GM23338 (cell line): ENCODE measurements around the gene MAPK8IP3. TPM values are rescaled to one million over a fixed set of nuclear protein-coding genes. Genes with fewer than 3 reads are reported as not detected.

Experiments used
- ATAC-seq: fragments of 200-7000 bp; cut with Tn5 transposase; 3 replicates; pipeline ENCODE4 v1.9.1; 2020
- DNase-seq: peaks from one replicate; pipeline ENCODE4 v3.0.0-alpha.2; 2015; ENCODE audit warnings: low spot score
- H2AFZ ChIP-seq: fragments of 200-600 bp; sonication (generic); 2 replicates; pipeline ENCODE4 v1.8.0; 2016; ENCODE audit warnings: antibody characterized with exemption, mild to moderate bottlenecking, moderate library complexity
- H3F3A ChIP-seq: fragments of 200-600 bp; sonication (generic); replicated peaks from 2 replicates; pipeline ENCODE4 v1.8.0; 2017; ENCODE audit warnings: antibody characterized with exemption, mixed run types, low read depth
- H3K27ac ChIP-seq: fragments of 200-600 bp; sonication (generic); 2 replicates; pipeline ENCODE4 v1.6.1; 2016; ENCODE audit warnings: low read depth
- H3K27me3 ChIP-seq: fragments of 200-600 bp; sonication (generic); 2 replicates; pipeline ENCODE4 v1.8.0; 2016; ENCODE audit warnings: mild to moderate bottlenecking, mixed run types, moderate library complexity; ENCODE audit not compliant: insufficient read depth
- H3K36me3 ChIP-seq: fragments of 200-600 bp; sonication (generic); 2 replicates; pipeline ENCODE4 v1.8.0; 2016; ENCODE audit warnings: mild to moderate bottlenecking; ENCODE audit not compliant: insufficient read depth
- H3K4me1 ChIP-seq: fragments of 200-600 bp; sonication (generic); 2 replicates; pipeline ENCODE4 v1.8.0; 2016; ENCODE audit warnings: mild to moderate bottlenecking, moderate library complexity; ENCODE audit not compliant: insufficient read depth
- H3K4me2 ChIP-seq: fragments of 200-600 bp; sonication (generic); 2 replicates; pipeline ENCODE4 v1.7.1; 2017; ENCODE audit warnings: mixed run types
- H3K4me3 ChIP-seq: fragments of 200-600 bp; sonication (generic); 2 replicates; pipeline ENCODE4 v1.6.1; 2016; ENCODE audit warnings: mixed run types
- H3K79me2 ChIP-seq: fragments of 200-600 bp; sonication (generic); replicated peaks from 2 replicates; pipeline ENCODE4 v1.8.0; 2017; ENCODE audit warnings: mild to moderate bottlenecking; ENCODE audit not compliant: insufficient read depth
- H3K9me2 ChIP-seq: fragments of 200-600 bp; sonication (generic); 2 replicates; pipeline ENCODE4 v1.8.0; 2017; ENCODE audit not compliant: insufficient read depth
- H4K20me1 ChIP-seq: fragments of 200-600 bp; sonication (generic); replicated peaks from 2 replicates; pipeline ENCODE4 v1.8.0; 2017; ENCODE audit warnings: mild to moderate bottlenecking; ENCODE audit not compliant: insufficient read depth
- H3K27ac Mint-ChIP-seq: 2 replicates; pipeline ENCODE4 v1.8.0; 2020; ENCODE audit warnings: inconsistent platforms, mild to moderate bottlenecking, moderate library complexity, mixed read lengths
- H3K27me3 Mint-ChIP-seq: 3 replicates; pipeline ENCODE4 v1.8.0; 2022; ENCODE audit warnings: low read depth, mild to moderate bottlenecking, moderate library complexity, mixed read lengths, inconsistent platforms; ENCODE audit not compliant: insufficient read depth, poor library complexity
- H3K36me3 Mint-ChIP-seq: 3 replicates; pipeline ENCODE4 v1.8.0; 2021; ENCODE audit warnings: low read depth, mild to moderate bottlenecking, inconsistent platforms, moderate library complexity, mixed read lengths
- H3K4me1 Mint-ChIP-seq: 3 replicates; pipeline ENCODE4 v1.8.0; 2020; ENCODE audit warnings: mild to moderate bottlenecking, inconsistent platforms, mixed read lengths
- H3K4me3 Mint-ChIP-seq: 3 replicates; pipeline ENCODE4 v1.8.0; 2021; ENCODE audit warnings: moderate library complexity, mild to moderate bottlenecking, inconsistent platforms, mixed read lengths
- H3K9me3 Mint-ChIP-seq: 3 replicates; pipeline ENCODE4 v1.8.0; 2020; ENCODE audit warnings: moderate library complexity, mild to moderate bottlenecking, inconsistent platforms, mixed read lengths
- CREB1 ChIP-seq: fragments of 250-450 bp; sonication (Bioruptor Pico); IDR thresholded peaks from 2 replicates; pipeline ENCODE4 v1.5.0; 2020; ENCODE audit warnings: low read depth, mild to moderate bottlenecking, moderate library complexity
- CTCF ChIP-seq, 2 experiments: fragments of 200-600 bp in 1 of 2; sonication (generic) in 1 of 2; conservative IDR thresholded peaks; 2 replicates each; pipeline versions ENCODE4 v1.5.1 to v1.6.1; 2016 to 2017; ENCODE audit warnings: antibody characterized with exemption in 2 of 2, low read depth in 2 of 2, mild to moderate bottlenecking in 2 of 2, moderate library complexity in 1 of 2
- ETS1 ChIP-seq: IDR thresholded peaks from 2 replicates; pipeline ENCODE4 v1.6.1; 2016; ENCODE audit warnings: antibody characterized with exemption
- JUNB ChIP-seq: IDR thresholded peaks from one replicate; pipeline ENCODE4 v1.6.1; 2016; ENCODE audit warnings: antibody characterized with exemption; ENCODE audit not compliant: unreplicated experiment
- REST ChIP-seq: IDR thresholded peaks from one replicate; pipeline ENCODE4 v1.6.1; 2018; ENCODE audit warnings: antibody characterized with exemption; ENCODE audit not compliant: unreplicated experiment
- STAT1 ChIP-seq: IDR thresholded peaks from one replicate; pipeline ENCODE4 v1.6.1; 2016; ENCODE audit warnings: antibody characterized with exemption; ENCODE audit not compliant: unreplicated experiment
- ZNF114 ChIP-seq: fragments of 250-450 bp; sonication (Bioruptor Pico); IDR thresholded peaks from 2 replicates; pipeline ENCODE4 v1.5.0; 2020; ENCODE audit warnings: mild to moderate bottlenecking, moderate library complexity
- polyA plus RNA-seq: library from polyadenylated mRNA; unstranded; fragments of >200 nt; fragmentation: Nextera tagmentation; extraction: Ambion mirVana; gene quantifications from 2 replicates; pipeline ENCODE4 v1.2.1, GENCODE V29; 2016
- total RNA-seq: library from RNA; depleted of rRNA; stranded (reverse); fragments of >200 nt; shearing (Covaris generic); gene quantifications from 2 replicates; pipeline ENCODE4 v1.2.3, GENCODE V29; 2014

Gene MAPK8IP3
- total and polyA plus RNA-seq, 2 experiments from 2014 or later = 11.3 to 58.4 TPM

DNA sequence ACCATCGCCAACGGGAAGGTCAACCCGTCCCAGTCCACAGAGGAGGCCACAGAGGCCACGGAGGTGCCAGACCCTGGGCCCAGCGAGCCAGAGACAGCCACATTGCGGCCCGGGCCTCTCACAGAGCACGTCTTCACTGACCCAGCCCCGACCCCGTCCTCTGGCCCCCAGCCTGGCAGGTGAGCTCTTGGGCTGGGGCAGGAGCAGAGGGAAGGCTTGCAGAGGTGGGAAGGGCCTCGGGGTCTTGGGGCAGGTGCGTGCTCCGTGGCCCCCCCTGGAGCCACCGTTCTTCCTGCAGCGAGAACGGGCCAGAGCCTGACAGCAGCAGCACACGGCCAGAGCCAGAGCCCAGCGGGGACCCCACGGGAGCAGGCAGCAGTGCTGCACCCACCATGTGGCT, 60.2 kb downstream of the MAPK8IP3 start:
- Histone ChIP-seq H3K4me1 (peaks cover 4% of the 10 kb centered on the region), H3K4me3 (no peak overlapping the region), H3K9me2 (no peaks in the 10 kb centered on the region), H3F3A (peaks cover 8% of the 10 kb centered on the region; the same call in 1 of the 2 replicates), H3K79me2 (no peaks in the 10 kb centered on the region), H2AFZ (no peak overlapping the region), H3K4me2 (no peak overlapping the region), H3K27ac (no peak overlapping the region), H3K36me3 (no peaks in the 10 kb centered on the region), H4K20me1 (no peaks in the 10 kb centered on the region; the same call in 1 of the 2 replicates), H3K27me3 (no peaks in the 10 kb centered on the region)
- TF ChIP-seq ZNF114 (CRISPR knock-in tag) (no peak), JUNB (no peak), CTCF (conservative IDR thresholded peaks at IDR 0.05; ENCODE audit: low read depth in 2 of 2) (no peak), CREB1 (CRISPR knock-in tag) (no peak), ETS1 (no peak), STAT1 (no peak)
- H3K4me1 Mint-ChIP-seq = peaks cover 5% of the 10 kb centered on the region
- ATAC-seq (no peak), DNase-seq (no peak)
- H3K27ac Mint-ChIP-seq = no peak overlapping the region
- no peak overlapping the region for H3K4me3 Mint-ChIP-seq
- H3K9me3 Mint-ChIP-seq = no peaks in the 10 kb centered on the region
- H3K27me3 Mint-ChIP-seq = peaks cover 16% of the 10 kb centered on the region
- H3K36me3 Mint-ChIP-seq = peaks cover 16% of the 10 kb centered on the region; the same call in 2 of the 3 replicates

DNA sequence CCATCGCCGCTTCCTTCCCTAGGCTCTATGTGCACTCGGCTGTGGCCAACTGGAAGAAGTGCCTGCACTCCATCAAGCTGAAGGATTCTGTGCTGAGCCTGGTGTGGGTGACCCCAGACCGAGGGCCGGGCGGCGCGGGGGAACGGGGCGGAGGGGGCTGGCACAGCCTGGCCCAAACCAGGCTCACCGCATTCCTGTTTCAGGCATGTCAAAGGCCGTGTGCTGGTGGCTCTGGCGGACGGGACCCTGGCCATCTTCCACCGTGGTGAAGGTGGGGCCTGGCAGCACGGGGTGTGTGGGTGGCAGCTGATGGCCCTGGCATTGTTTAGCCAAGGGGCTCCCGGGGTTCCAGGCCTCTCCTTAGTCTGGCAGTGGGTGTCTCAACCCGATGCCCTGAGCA, 60.7 kb downstream of the MAPK8IP3 start:
- Mint-ChIP-seq H3K36me3 (peaks cover 15% of the 10 kb centered on the region; the same call in 2 of the 3 replicates), H3K4me3 (no peak overlapping the region), H3K27ac (no peak overlapping the region), H3K27me3 (peaks cover 16% of the 10 kb centered on the region), H3K4me1 (peaks cover 5% of the 10 kb centered on the region), H3K9me3 (no peaks in the 10 kb centered on the region)
- H2AFZ ChIP-seq = no peak overlapping the region
- no peaks in the 10 kb centered on the region; the same call in 1 of the 2 replicates for H4K20me1 ChIP-seq
- no peaks in the 10 kb centered on the region for H3K36me3 ChIP-seq
- no peaks in the 10 kb centered on the region for H3K9me2 ChIP-seq
- no peak overlapping the region for H3K27ac ChIP-seq
- no peak for TF ChIP-seq CTCF (conservative IDR thresholded peaks at IDR 0.05; ENCODE audit: low read depth in 2 of 2)
- TF ChIP-seq CREB1 (CRISPR knock-in tag) = no peak
- TF ChIP-seq REST = no peak
- no peak for TF ChIP-seq ETS1
- no peaks in the 10 kb centered on the region for H3K79me2 ChIP-seq
- ATAC-seq (no peak), DNase-seq (no peak)
- H3K4me3 ChIP-seq = no peak overlapping the region
- peaks cover 8% of the 10 kb centered on the region; the same call in 1 of the 2 replicates for H3F3A ChIP-seq
- H3K27me3 ChIP-seq = no peaks in the 10 kb centered on the region
- no peak overlapping the region for H3K4me2 ChIP-seq
- peaks cover 4% of the 10 kb centered on the region for H3K4me1 ChIP-seq
